Measurements from ENCODE around the gene CAMSAP3. TPM values are rescaled to one million over a fixed set of nuclear protein-coding genes. Genes with fewer than 3 reads are reported as not detected.

CAMSAP3 gene
- total and polyA plus RNA-seq, 2 donors, result 0.90 to 2.0 TPM

GRCh38 chr19:7597689-7598088 lies 2.0 kb downstream of the CAMSAP3 start:
- WGBS, result 69% methylated on average over 9 of the region's 9 CpGs
- no peak overlapping the region for H3K4me3 ChIP-seq (ENCODE audit: low read depth, low read length)
- H3K36me3 ChIP-seq (ENCODE audit: insufficient read depth), result no peaks in the 10 kb centered on the region
- peaks cover 4% of the 10 kb centered on the region for H3K4me1 ChIP-seq (ENCODE audit: insufficient read depth)
- H3K27ac ChIP-seq (ENCODE audit: low read depth), result no peak overlapping the region
- DNase-seq (ENCODE audit: extremely low spot score), result no peak

- Histone ChIP-seq H3K36me3 (ENCODE audit: insufficient read depth) (no peaks in the 10 kb centered on the region), H3K27ac (ENCODE audit: low read depth) (no peak overlapping the region), H3K4me1 (ENCODE audit: insufficient read depth) (peaks cover 4% of the 10 kb centered on the region), H3K4me3 (ENCODE audit: low read depth, low read length) (no peak overlapping the region)
- WGBS, result 69% methylated on average over 6 of the region's 6 CpGs
- DNase-seq (ENCODE audit: extremely low spot score), result no peak
Measured at GRCh38 chr19:7598180-7598579, 2.5 kb downstream of the CAMSAP3 start.

- H3K4me3 ChIP-seq (ENCODE audit: low read depth, low read length), result no peak overlapping the region
- no peak for DNase-seq (ENCODE audit: extremely low spot score)
- no peak overlapping the region for H3K27ac ChIP-seq (ENCODE audit: low read depth)
Measured at GRCh38 chr19:7600721-7601120, 5.1 kb downstream of the CAMSAP3 start.

GRCh38 chr19:7602240-7602934 lies 6.7 kb downstream of the CAMSAP3 start:
- WGBS, result 35% methylated on average over 15 of the region's 15 CpGs
- H3K4me3 ChIP-seq (ENCODE audit: low read depth, low read length), result no peak overlapping the region
- no peaks in the 10 kb centered on the region for H3K36me3 ChIP-seq (ENCODE audit: insufficient read depth)
- no peak for DNase-seq (ENCODE audit: extremely low spot score)
- H3K4me1 ChIP-seq (ENCODE audit: insufficient read depth), result no peaks in the 10 kb centered on the region
- no peak overlapping the region for H3K27ac ChIP-seq (ENCODE audit: low read depth)

More at GRCh38 chr19:7600721-7601120, 5.1 kb downstream of the CAMSAP3 start:
- H3K36me3 ChIP-seq (ENCODE audit: insufficient read depth), result no peaks in the 10 kb centered on the region
- peaks cover 2% of the 10 kb centered on the region for H3K4me1 ChIP-seq (ENCODE audit: insufficient read depth)

GRCh38 chr19:7602935-7603497 lies 7.4 kb downstream of the CAMSAP3 start:
- H3K27ac ChIP-seq (ENCODE audit: low read depth), result no peak overlapping the region
- no peaks in the 10 kb centered on the region for H3K4me1 ChIP-seq (ENCODE audit: insufficient read depth)
- DNase-seq (ENCODE audit: extremely low spot score), result no peak
- no peaks in the 10 kb centered on the region for H3K36me3 ChIP-seq (ENCODE audit: insufficient read depth)
- H3K4me3 ChIP-seq (ENCODE audit: low read depth, low read length), result no peak overlapping the region
- WGBS, result 74% methylated on average over 11 of the region's 11 CpGs

GRCh38 chr19:7603919-7604318 lies 8.3 kb downstream of the CAMSAP3 start:
- no peaks in the 10 kb centered on the region for H3K4me1 ChIP-seq (ENCODE audit: insufficient read depth)
- no peak overlapping the region for H3K27ac ChIP-seq (ENCODE audit: low read depth)
- 71% methylated on average over 9 of the region's 9 CpGs for WGBS
- no peak overlapping the region for H3K4me3 ChIP-seq (ENCODE audit: low read depth, low read length)
- no peak for DNase-seq (ENCODE audit: extremely low spot score)
- H3K36me3 ChIP-seq (ENCODE audit: insufficient read depth), result no peaks in the 10 kb centered on the region

GRCh38 chr19:7605490-7606222 lies 10.0 kb downstream of the CAMSAP3 start:
- 72% methylated on average over 14 of the region's 14 CpGs for WGBS
- no peak overlapping the region for H3K4me3 ChIP-seq (ENCODE audit: low read depth, low read length)
- no peaks in the 10 kb centered on the region for H3K4me1 ChIP-seq (ENCODE audit: insufficient read depth)
- H3K36me3 ChIP-seq (ENCODE audit: insufficient read depth), result no peaks in the 10 kb centered on the region
- H3K27ac ChIP-seq (ENCODE audit: low read depth), result no peak overlapping the region
- DNase-seq (ENCODE audit: extremely low spot score), result no peak

GRCh38 chr19:7606289-7606688 lies 10.6 kb downstream of the CAMSAP3 start:
- H3K4me3 ChIP-seq (ENCODE audit: low read depth, low read length), result no peak overlapping the region
- DNase-seq (ENCODE audit: extremely low spot score), result no peak
- H3K36me3 ChIP-seq (ENCODE audit: insufficient read depth), result no peaks in the 10 kb centered on the region
- H3K27ac ChIP-seq (ENCODE audit: low read depth), result no peak overlapping the region
- H3K4me1 ChIP-seq (ENCODE audit: insufficient read depth), result no peaks in the 10 kb centered on the region
- 71% methylated on average over 17 of the region's 17 CpGs for WGBS

GRCh38 chr19:7607212-7607873 lies 11.7 kb downstream of the CAMSAP3 start:
- H3K4me3 ChIP-seq (ENCODE audit: low read depth, low read length), result no peak overlapping the region
- no peaks in the 10 kb centered on the region for H3K36me3 ChIP-seq (ENCODE audit: insufficient read depth)
- no peaks in the 10 kb centered on the region for H3K4me1 ChIP-seq (ENCODE audit: insufficient read depth)
- WGBS, result 80% methylated on average over 10 of the region's 10 CpGs
- no peak overlapping the region for H3K27ac ChIP-seq (ENCODE audit: low read depth)
- no peak for DNase-seq (ENCODE audit: extremely low spot score)

- H3K4me1 ChIP-seq (ENCODE audit: insufficient read depth), result no peaks in the 10 kb centered on the region
- no peaks in the 10 kb centered on the region for H3K36me3 ChIP-seq (ENCODE audit: insufficient read depth)
- H3K4me3 ChIP-seq (ENCODE audit: low read depth, low read length), result no peak overlapping the region
- WGBS, result 86% methylated on average over 25 of the region's 25 CpGs
- no peak overlapping the region for H3K27ac ChIP-seq (ENCODE audit: low read depth)
- no peak for DNase-seq (ENCODE audit: extremely low spot score)
Measured at GRCh38 chr19:7607874-7608560, 12.4 kb downstream of the CAMSAP3 start.

- WGBS, result 80% methylated on average over 31 of the region's 31 CpGs
- H3K36me3 ChIP-seq (ENCODE audit: insufficient read depth), result no peaks in the 10 kb centered on the region
- DNase-seq (ENCODE audit: extremely low spot score), result no peak
- no peak overlapping the region for H3K4me3 ChIP-seq (ENCODE audit: low read depth, low read length)
- H3K27ac ChIP-seq (ENCODE audit: low read depth), result no peak overlapping the region
- H3K4me1 ChIP-seq (ENCODE audit: insufficient read depth), result no peaks in the 10 kb centered on the region
Measured at GRCh38 chr19:7610491-7611240, 15.0 kb downstream of the CAMSAP3 start.

GRCh38 chr19:7611541-7612279 lies 16.0 kb downstream of the CAMSAP3 start:
- DNase-seq (ENCODE audit: extremely low spot score), result no peak
- WGBS, result 78% methylated on average over 41 of the region's 41 CpGs
- H3K36me3 ChIP-seq (ENCODE audit: insufficient read depth), result no peaks in the 10 kb centered on the region

More at GRCh38 chr19:7611541-7612279, 16.0 kb downstream of the CAMSAP3 start:
- Histone ChIP-seq H3K27ac (ENCODE audit: low read depth) (no peak overlapping the region), H3K4me1 (ENCODE audit: insufficient read depth) (no peaks in the 10 kb centered on the region), H3K4me3 (ENCODE audit: low read depth, low read length) (no peak overlapping the region)

Data from urinary bladder (tissue), 4 donors.